ENCODE data around the gene MOCOS. TPM values are rescaled to one million over a fixed set of nuclear protein-coding genes. Genes with fewer than 3 reads are reported as not detected.

Gene MOCOS
- total and polyA plus RNA-seq, 2 donors (not counting 1 experiment from before 2014, with no cell fraction given): 0.01 to 0.05 TPM

GRCh38 chr18:36169938-36170337 lies 17.4 kb upstream of the MOCOS start:
- TF ChIP-seq, protein P1, sequence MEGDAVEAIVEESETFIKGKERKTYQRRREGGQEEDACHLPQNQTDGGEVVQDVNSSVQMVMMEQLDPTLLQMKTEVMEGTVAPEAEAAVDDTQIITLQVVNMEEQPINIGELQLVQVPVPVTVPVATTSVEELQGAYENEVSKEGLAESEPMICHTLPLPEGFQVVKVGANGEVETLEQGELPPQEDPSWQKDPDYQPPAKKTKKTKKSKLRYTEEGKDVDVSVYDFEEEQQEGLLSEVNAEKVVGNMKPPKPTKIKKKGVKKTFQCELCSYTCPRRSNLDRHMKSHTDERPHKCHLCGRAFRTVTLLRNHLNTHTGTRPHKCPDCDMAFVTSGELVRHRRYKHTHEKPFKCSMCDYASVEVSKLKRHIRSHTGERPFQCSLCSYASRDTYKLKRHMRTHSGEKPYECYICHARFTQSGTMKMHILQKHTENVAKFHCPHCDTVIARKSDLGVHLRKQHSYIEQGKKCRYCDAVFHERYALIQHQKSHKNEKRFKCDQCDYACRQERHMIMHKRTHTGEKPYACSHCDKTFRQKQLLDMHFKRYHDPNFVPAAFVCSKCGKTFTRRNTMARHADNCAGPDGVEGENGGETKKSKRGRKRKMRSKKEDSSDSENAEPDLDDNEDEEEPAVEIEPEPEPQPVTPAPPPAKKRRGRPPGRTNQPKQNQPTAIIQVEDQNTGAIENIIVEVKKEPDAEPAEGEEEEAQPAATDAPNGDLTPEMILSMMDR (IDR thresholded peaks at IDR 0.05): no peak
- TF ChIP-seq EZH2 (IDR thresholded peaks at IDR 0.05; ENCODE audit: borderline replicate concordance, insufficient read depth, low read depth, low read length, poor library complexity, severe bottlenecking): no peak
- H3K4me2 ChIP-seq (replicated peaks; ENCODE audit: low read depth, low read length, poor library complexity, severe bottlenecking): no peak overlapping the region
- Mint-ChIP-seq H3K4me3 (no peak overlapping the region), H3K27me3 (no peaks in the 10 kb centered on the region), H3K27ac (peak overlapping the region; percentile 15), H3K9me3 (ENCODE audit: insufficient read depth) (no peaks in the 10 kb centered on the region), H3K4me1 (no peaks in the 10 kb centered on the region)
- H2AFZ ChIP-seq (ENCODE audit: insufficient read depth, low read depth, low read length, poor library complexity, severe bottlenecking): no peak overlapping the region
- H3K9ac ChIP-seq (ENCODE audit: low read length): no peak overlapping the region
- H3K9me3 ChIP-seq (ENCODE audit: control extremely low read depth in 1 of 3, control insufficient read depth in 2 of 3, insufficient read depth in 1 of 3, low read length in 2 of 3): peaks cover 0 to 3% (median 0%) of the 10 kb centered on the region in 3 donors
- no peaks in the 10 kb centered on the region for H3K79me2 ChIP-seq (ENCODE audit: control insufficient read depth, insufficient read depth, low read length)
- POLR2A ChIA-PET: no interaction called here
- H4K20me1 ChIP-seq (ENCODE audit: control insufficient read depth, insufficient read depth, low read length, poor library complexity, severe bottlenecking): no peaks in the 10 kb centered on the region
- ATAC-seq (ENCODE audit: low read depth): no peak
- CTCF ChIA-PET: no interaction called here
- no peaks in the 10 kb centered on the region for H3K4me1 ChIP-seq (ENCODE audit: control insufficient read depth in 2 of 2, insufficient read depth in 2 of 2, low read length in 2 of 2)
- peaks cover 18 to 74% of the 10 kb centered on the region in 2 experiments for H3K36me3 ChIP-seq (replicated peaks in 1 of 2; ENCODE audit: control extremely low read depth in 1 of 2, control insufficient read depth in 1 of 2, extremely low read depth in 1 of 2, insufficient read depth in 2 of 2, low read length in 1 of 2)
- H3K27ac ChIP-seq (ENCODE audit: low read length in 2 of 2): no peak overlapping the region
- no peak overlapping the region for H3K4me3 ChIP-seq (ENCODE audit: control extremely low read depth in 1 of 5, extremely low read depth in 1 of 5, insufficient read depth in 1 of 5, low read depth in 2 of 5, low read length in 4 of 5)
- H3K27me3 ChIP-seq (replicated peaks in 1 of 4; ENCODE audit: control extremely low read depth in 1 of 4, control insufficient read depth in 3 of 4, insufficient read depth in 4 of 4, low read length in 3 of 4): no peaks in the 10 kb centered on the region
- no peak for DNase-seq
- intact Hi-C loops (cut with micrococcal nuclease): no loop called here
- 100% methylated on average over 3 of the region's 5 CpGs for WGBS (ENCODE audit: insufficient coverage)

DNA sequence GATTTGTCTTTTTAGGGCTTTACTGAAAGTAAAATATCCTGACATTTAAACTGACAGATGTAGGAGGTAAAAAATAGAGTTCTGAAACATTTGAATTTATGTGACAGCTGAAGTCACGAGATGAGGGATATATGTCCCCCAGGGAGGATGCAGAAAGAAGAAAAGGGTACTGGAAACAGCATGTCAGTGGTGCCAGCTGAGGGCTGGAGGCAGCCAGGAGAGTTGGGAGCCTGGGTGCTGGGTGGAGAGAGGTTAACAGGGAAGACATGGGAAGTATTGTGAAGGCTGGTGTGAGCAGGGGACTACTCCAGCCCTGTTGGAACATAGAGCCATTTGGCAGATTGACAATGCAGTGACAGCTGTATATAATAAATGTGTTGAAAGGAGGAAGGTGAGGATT lies 11.8 kb upstream of the MOCOS start:
- Histone ChIP-seq H3K4me3 (ENCODE audit: control extremely low read depth in 1 of 5, extremely low read depth in 1 of 5, insufficient read depth in 1 of 5, low read depth in 2 of 5, low read length in 4 of 5) (no peak overlapping the region), H3K4me2 (replicated peaks; ENCODE audit: low read depth, low read length, poor library complexity, severe bottlenecking) (no peak overlapping the region), H3K9ac (ENCODE audit: low read length) (no peak overlapping the region), H3K79me2 (ENCODE audit: control insufficient read depth, insufficient read depth, low read length) (no peaks in the 10 kb centered on the region), H3K36me3 (replicated peaks in 1 of 2; ENCODE audit: control extremely low read depth in 1 of 2, control insufficient read depth in 1 of 2, extremely low read depth in 1 of 2, insufficient read depth in 2 of 2, low read length in 1 of 2) (peaks cover 27 to 72% of the 10 kb centered on the region in 2 experiments), H3K9me3 (ENCODE audit: control extremely low read depth in 1 of 3, control insufficient read depth in 2 of 3, insufficient read depth in 1 of 3, low read length in 2 of 3) (no peaks in the 10 kb centered on the region), H4K20me1 (ENCODE audit: control insufficient read depth, insufficient read depth, low read length, poor library complexity, severe bottlenecking) (no peaks in the 10 kb centered on the region), H3K27me3 (replicated peaks in 1 of 4; ENCODE audit: control extremely low read depth in 1 of 4, control insufficient read depth in 3 of 4, insufficient read depth in 4 of 4, low read length in 3 of 4) (no peaks in the 10 kb centered on the region), H3K4me1 (ENCODE audit: control insufficient read depth in 2 of 2, insufficient read depth in 2 of 2, low read length in 2 of 2) (peaks cover 11 to 13% of the 10 kb centered on the region in 2 donors), H2AFZ (ENCODE audit: insufficient read depth, low read depth, low read length, poor library complexity, severe bottlenecking) (no peak overlapping the region), H3K27ac (ENCODE audit: low read length in 2 of 2) (no peak overlapping the region)
- ChIA-PET CTCF (interaction anchor here (0.7 to 1.6 kb wide), 2 partner anchors 19 to 158 kb away, joined by 3 read pairs; no protein-coding TSS in a partner anchor), POLR2A (no interaction called here)
- no peak for ATAC-seq (ENCODE audit: low read depth)
- H3K27me3 Mint-ChIP-seq: no peaks in the 10 kb centered on the region
- H3K27ac Mint-ChIP-seq: no peak overlapping the region
- H3K4me1 Mint-ChIP-seq: peaks cover 14% of the 10 kb centered on the region
- intact Hi-C loops (cut with micrococcal nuclease): no loop called here
- TF ChIP-seq, protein P1 (IDR thresholded peaks at IDR 0.05): no peak
- TF ChIP-seq EZH2 (IDR thresholded peaks at IDR 0.05; ENCODE audit: borderline replicate concordance, insufficient read depth, low read depth, low read length, poor library complexity, severe bottlenecking): no peak
- H3K9me3 Mint-ChIP-seq (ENCODE audit: insufficient read depth): no peaks in the 10 kb centered on the region
- DNase-seq: no peak
- WGBS (ENCODE audit: insufficient coverage): 73% methylated on average over 1 of the region's 1 CpG
- H3K4me3 Mint-ChIP-seq: no peak overlapping the region
